H1 (cell line): ENCODE data around the gene MRRF. TPM values are rescaled to one million over a fixed set of nuclear protein-coding genes. Genes with fewer than 3 reads are reported as not detected.

ENCODE experiments used
- EGR1 ChIP-seq: IDR thresholded peaks from 2 replicates; pipeline ENCODE4 v1.6.1; 2011; ENCODE audit warnings: low read depth, low read length, borderline replicate concordance
- RXRA ChIP-seq: IDR thresholded peaks from 2 replicates; pipeline ENCODE4 v1.6.1; 2011; ENCODE audit warnings: low read depth, mild to moderate bottlenecking, low read length, moderate library complexity; ENCODE audit not compliant: insufficient read depth
- SP4 ChIP-seq: IDR thresholded peaks from 2 replicates; pipeline ENCODE4 v1.6.1; 2012; ENCODE audit warnings: low read length, inconsistent platforms
- polyA plus RNA-seq, 7 experiments: library from polyadenylated mRNA; depleted of rRNA in 3 of 7; stranded (reverse) in 5 of 7; unstranded in 2 of 7; fragments of >200 nt in 5 of 7; fragments of 200-250 nt in 2 of 7; gene quantifications; 1 replicate in 5 of 7; 2 replicates in 1 of 7; 4 replicates in 1 of 7; pipeline versions ENCODE4 v1.2.1 to v1.2.3, GENCODE V29; 2011 to 2013; ENCODE audit warnings: missing spikeins in 2 of 7, mixed read lengths in 2 of 7
- total RNA-seq: library from RNA; stranded (reverse); fragmentation: NEBNext Ultra II Directional; extraction: Animal tissue kit (Norgen Biotek cat#: 25700); gene quantifications from 2 replicates; pipeline ENCODE4 v1.2.1, GENCODE V29; 2021
- TF ChIP-seq, protein P1 (sequence below): IDR thresholded peaks from 2 replicates; pipeline ENCODE4 v1.6.1; 2012; ENCODE audit warnings: inconsistent platforms

Gene MRRF
- total and polyA plus RNA-seq, 2 of the 8 experiments (the other 6 are each of a cell fraction or from before 2014, with no cell fraction given): 29.4 to 47.8 TPM

DNA sequence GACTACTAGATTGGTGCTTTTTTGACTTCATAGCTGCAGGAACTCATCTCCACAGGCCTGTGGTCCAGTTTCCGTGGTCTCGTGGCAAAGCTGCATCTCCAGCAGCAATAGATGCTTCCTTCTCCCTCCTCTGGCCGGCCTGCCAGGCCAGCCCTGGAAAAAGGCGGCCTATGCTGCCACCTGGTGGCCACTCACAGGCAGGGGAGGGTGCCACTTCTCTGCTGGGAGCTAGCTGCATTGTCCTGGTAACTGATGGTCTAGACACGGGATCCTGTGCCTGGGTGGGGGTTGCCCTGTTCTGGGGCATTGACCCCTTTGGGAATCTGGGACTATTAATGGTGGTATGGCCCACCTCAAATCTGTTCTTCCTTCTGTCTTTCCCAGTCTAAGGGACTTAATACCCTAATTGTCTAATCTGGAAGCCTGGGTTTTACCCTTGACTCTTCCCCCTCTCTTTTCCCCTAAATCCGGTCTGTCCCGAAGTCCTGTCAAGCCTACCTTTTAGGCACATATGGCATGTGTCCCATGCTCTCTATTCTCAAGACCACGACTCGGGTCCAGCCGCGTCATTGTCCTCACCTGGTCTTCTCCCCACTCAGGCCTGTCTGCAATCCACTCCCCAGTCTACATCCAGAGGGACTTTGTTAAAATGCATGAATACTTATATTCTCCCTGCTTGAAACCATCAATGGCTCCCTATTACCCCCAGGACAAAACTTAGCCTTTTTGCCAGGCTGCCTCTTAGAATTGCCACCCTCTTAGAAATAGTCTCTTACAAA, 86.1 kb downstream of the MRRF start (continued):
- TF ChIP-seq, protein P1, sequence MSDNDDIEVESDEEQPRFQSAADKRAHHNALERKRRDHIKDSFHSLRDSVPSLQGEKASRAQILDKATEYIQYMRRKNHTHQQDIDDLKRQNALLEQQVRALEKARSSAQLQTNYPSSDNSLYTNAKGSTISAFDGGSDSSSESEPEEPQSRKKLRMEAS: peak; percentile 48; the same call in 1 of the 2 replicates
- TF ChIP-seq SP4: no peak
- no peak for TF ChIP-seq RXRA
- TF ChIP-seq EGR1: peak; percentile 75
